ENCODE results near the gene CACNA1G.

DNA sequence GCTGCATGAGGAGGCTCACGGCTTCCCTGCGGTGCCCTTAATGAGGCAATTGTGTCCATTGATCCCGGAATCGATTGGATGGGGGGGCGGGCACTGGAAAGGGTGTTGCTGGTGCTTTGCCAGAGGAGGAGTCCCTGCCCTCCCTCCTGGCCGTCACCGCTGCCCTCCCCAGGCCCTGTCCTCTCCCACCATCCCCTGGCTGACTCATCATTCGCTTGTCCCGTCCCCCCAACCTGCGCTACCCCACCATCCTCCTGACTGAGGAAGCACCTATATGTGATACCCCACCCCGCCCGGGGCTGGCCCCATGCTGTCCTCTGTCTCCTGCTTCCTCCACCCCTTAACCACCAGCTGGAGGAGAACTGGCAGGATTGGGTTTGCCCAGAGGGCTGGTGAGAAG, 20.8 kb downstream of the CACNA1G start:
- TF ChIP-seq, protein P1, sequence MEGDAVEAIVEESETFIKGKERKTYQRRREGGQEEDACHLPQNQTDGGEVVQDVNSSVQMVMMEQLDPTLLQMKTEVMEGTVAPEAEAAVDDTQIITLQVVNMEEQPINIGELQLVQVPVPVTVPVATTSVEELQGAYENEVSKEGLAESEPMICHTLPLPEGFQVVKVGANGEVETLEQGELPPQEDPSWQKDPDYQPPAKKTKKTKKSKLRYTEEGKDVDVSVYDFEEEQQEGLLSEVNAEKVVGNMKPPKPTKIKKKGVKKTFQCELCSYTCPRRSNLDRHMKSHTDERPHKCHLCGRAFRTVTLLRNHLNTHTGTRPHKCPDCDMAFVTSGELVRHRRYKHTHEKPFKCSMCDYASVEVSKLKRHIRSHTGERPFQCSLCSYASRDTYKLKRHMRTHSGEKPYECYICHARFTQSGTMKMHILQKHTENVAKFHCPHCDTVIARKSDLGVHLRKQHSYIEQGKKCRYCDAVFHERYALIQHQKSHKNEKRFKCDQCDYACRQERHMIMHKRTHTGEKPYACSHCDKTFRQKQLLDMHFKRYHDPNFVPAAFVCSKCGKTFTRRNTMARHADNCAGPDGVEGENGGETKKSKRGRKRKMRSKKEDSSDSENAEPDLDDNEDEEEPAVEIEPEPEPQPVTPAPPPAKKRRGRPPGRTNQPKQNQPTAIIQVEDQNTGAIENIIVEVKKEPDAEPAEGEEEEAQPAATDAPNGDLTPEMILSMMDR (conservative IDR thresholded peaks at IDR 0.05 in 1 of 2, IDR thresholded peaks at IDR 0.05 in 1 of 2; ENCODE audit: low read depth in 1 of 2, low read length in 2 of 2), result no peak
- TF ChIP-seq EZH2 (IDR thresholded peaks at IDR 0.05; ENCODE audit: low read length, missing control alignments), result no peak

Measured in fibroblast of lung (primary cell).